Measurements from ENCODE around the gene MACROH2A1. TPM values are rescaled to one million over a fixed set of nuclear protein-coding genes. Genes with fewer than 3 reads are reported as not detected.

Gene MACROH2A1
- polyA plus RNA-seq, 2 of the 4 experiments (the other 2 are of a cell fraction), result 158 to 172 TPM

- Histone ChIP-seq H3K4me2 (no peak overlapping the region), H3K9me3 (no peaks in the 10 kb centered on the region), H3K4me1 (no peaks in the 10 kb centered on the region), H3K27ac (no peak overlapping the region), H3K4me3 (no peak overlapping the region)
- 89% methylated on average over 15 of the region's 17 CpGs for WGBS (ENCODE audit: missing lambda C conversion rate)
- ChIA-PET CTCF (interaction anchor here (0.6 to 5.4 kb wide), 6 partner anchors 7 to 138 kb away, joined by 3 to 30 read pairs (median 4); no protein-coding TSS in a partner anchor), POLR2A (no interaction called here)
- no peak for ATAC-seq
- no peak for FAIRE-seq
- DNase-seq (ENCODE audit: low read depth in 1 of 2, low spot score in 1 of 2), result no peak
- TF ChIP-seq ZFP36 (IDR thresholded peaks at IDR 0.05; ENCODE audit: borderline replicate concordance, partially characterized antibody), result no peak
- no peak for TF ChIP-seq FOXS1 (CRISPR knock-in tag; IDR thresholded peaks at IDR 0.05)
- no peak for TF ChIP-seq RFX5 (IDR thresholded peaks at IDR 0.05)
- no peak for TF ChIP-seq ZNF302 (CRISPR knock-in tag; IDR thresholded peaks at IDR 0.05)
- TF ChIP-seq HDAC2 (IDR thresholded peaks at IDR 0.05), result no peak
- TF ChIP-seq PHF8 (IDR thresholded peaks at IDR 0.05; ENCODE audit: borderline replicate concordance, low read depth), result no peak
- TF ChIP-seq MAZ (IDR thresholded peaks at IDR 0.05; ENCODE audit: borderline replicate concordance, low read depth, low read length), result no peak
- TF ChIP-seq, protein P1, sequence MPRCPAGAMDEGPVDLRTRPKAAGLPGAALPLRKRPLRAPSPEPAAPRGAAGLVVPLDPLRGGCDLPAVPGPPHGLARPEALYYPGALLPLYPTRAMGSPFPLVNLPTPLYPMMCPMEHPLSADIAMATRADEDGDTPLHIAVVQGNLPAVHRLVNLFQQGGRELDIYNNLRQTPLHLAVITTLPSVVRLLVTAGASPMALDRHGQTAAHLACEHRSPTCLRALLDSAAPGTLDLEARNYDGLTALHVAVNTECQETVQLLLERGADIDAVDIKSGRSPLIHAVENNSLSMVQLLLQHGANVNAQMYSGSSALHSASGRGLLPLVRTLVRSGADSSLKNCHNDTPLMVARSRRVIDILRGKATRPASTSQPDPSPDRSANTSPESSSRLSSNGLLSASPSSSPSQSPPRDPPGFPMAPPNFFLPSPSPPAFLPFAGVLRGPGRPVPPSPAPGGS (IDR thresholded peaks at IDR 0.05), result no peak
- TF ChIP-seq HOXB13 (CRISPR knock-in tag; IDR thresholded peaks at IDR 0.05; ENCODE audit: low read depth), result no peak
- TF ChIP-seq KDM5A (IDR thresholded peaks at IDR 0.05), result no peak
- no peak for TF ChIP-seq HES2 (IDR thresholded peaks at IDR 0.05)
- no peak for TF ChIP-seq CEBPB (IDR thresholded peaks at IDR 0.05)
- no peak for TF ChIP-seq CBX2 (IDR thresholded peaks at IDR 0.05; ENCODE audit: borderline replicate concordance, low read depth)
- TF ChIP-seq RCOR1 (IDR thresholded peaks at IDR 0.05; ENCODE audit: low read depth, low read length), result no peak
- TF ChIP-seq EP300 (IDR thresholded peaks at IDR 0.05), result no peak
- TF ChIP-seq POLR2AphosphoS2 (conservative IDR thresholded peaks at IDR 0.05; ENCODE audit: low read length), result no peak
- no peak for TF ChIP-seq MYC (IDR thresholded peaks at IDR 0.05; ENCODE audit: borderline replicate concordance, low read length)
- no peak for TF ChIP-seq HOXA7 (CRISPR knock-in tag; IDR thresholded peaks at IDR 0.05)
Observed at GRCh38 chr5:135324897-135325650, 74.0 kb downstream of the MACROH2A1 start.

GRCh38 chr5:135324160-135324559, 74.9 kb downstream of the MACROH2A1 start:
- WGBS (ENCODE audit: missing lambda C conversion rate), result 61% methylated on average over 3 of the region's 8 CpGs
- POLR2A ChIA-PET, result no interaction called here

More at GRCh38 chr5:135324160-135324559, 74.9 kb downstream of the MACROH2A1 start:
- TF ChIP-seq, protein P2, sequence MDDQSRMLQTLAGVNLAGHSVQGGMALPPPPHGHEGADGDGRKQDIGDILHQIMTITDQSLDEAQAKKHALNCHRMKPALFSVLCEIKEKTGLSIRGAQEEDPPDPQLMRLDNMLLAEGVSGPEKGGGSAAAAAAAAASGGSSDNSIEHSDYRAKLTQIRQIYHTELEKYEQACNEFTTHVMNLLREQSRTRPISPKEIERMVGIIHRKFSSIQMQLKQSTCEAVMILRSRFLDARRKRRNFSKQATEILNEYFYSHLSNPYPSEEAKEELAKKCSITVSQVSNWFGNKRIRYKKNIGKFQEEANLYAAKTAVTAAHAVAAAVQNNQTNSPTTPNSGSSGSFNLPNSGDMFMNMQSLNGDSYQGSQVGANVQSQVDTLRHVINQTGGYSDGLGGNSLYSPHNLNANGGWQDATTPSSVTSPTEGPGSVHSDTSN (IDR thresholded peaks at IDR 0.05), result no peak
- TF ChIP-seq CBX8 (IDR thresholded peaks at IDR 0.05), result no peak
- no peak for TF ChIP-seq TFCP2L1 (CRISPR knock-in tag; IDR thresholded peaks at IDR 0.05)
- no peak for TF ChIP-seq FOXS1 (CRISPR knock-in tag; IDR thresholded peaks at IDR 0.05)
- no peak for TF ChIP-seq POLR2A (IDR thresholded peaks at IDR 0.05; ENCODE audit: low read length)
- TF ChIP-seq KDM5A (IDR thresholded peaks at IDR 0.05), result no peak
- TF ChIP-seq ZNF302 (CRISPR knock-in tag; IDR thresholded peaks at IDR 0.05), result no peak
- no peak for TF ChIP-seq PHF8 (IDR thresholded peaks at IDR 0.05; ENCODE audit: borderline replicate concordance, low read depth)
- TF ChIP-seq NPAS2 (CRISPR knock-in tag; IDR thresholded peaks at IDR 0.05; ENCODE audit: borderline replicate concordance), result no peak
- TF ChIP-seq HOXB13 (CRISPR knock-in tag; IDR thresholded peaks at IDR 0.05; ENCODE audit: low read depth), result no peak
- TF ChIP-seq CBX2 (IDR thresholded peaks at IDR 0.05; ENCODE audit: borderline replicate concordance, low read depth), result no peak
- no peak for TF ChIP-seq MAFK (IDR thresholded peaks at IDR 0.05; ENCODE audit: partially characterized antibody)
- TF ChIP-seq JUNB (IDR thresholded peaks at IDR 0.05), result no peak
- TF ChIP-seq MAZ (IDR thresholded peaks at IDR 0.05; ENCODE audit: borderline replicate concordance, low read depth, low read length), result no peak
- TF ChIP-seq NR3C1 (IDR thresholded peaks at IDR 0.05), result no peak
- TF ChIP-seq, protein P3, sequence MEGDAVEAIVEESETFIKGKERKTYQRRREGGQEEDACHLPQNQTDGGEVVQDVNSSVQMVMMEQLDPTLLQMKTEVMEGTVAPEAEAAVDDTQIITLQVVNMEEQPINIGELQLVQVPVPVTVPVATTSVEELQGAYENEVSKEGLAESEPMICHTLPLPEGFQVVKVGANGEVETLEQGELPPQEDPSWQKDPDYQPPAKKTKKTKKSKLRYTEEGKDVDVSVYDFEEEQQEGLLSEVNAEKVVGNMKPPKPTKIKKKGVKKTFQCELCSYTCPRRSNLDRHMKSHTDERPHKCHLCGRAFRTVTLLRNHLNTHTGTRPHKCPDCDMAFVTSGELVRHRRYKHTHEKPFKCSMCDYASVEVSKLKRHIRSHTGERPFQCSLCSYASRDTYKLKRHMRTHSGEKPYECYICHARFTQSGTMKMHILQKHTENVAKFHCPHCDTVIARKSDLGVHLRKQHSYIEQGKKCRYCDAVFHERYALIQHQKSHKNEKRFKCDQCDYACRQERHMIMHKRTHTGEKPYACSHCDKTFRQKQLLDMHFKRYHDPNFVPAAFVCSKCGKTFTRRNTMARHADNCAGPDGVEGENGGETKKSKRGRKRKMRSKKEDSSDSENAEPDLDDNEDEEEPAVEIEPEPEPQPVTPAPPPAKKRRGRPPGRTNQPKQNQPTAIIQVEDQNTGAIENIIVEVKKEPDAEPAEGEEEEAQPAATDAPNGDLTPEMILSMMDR (IDR thresholded peaks at IDR 0.05), result no peak
- TF ChIP-seq CHD4 (IDR thresholded peaks at IDR 0.05; ENCODE audit: borderline replicate concordance), result no peak
- H3K27ac ChIP-seq, result no peak overlapping the region
- no peak overlapping the region for H3K4me2 ChIP-seq
- CTCF ChIA-PET, result interaction anchor here (1.3 to 5.4 kb wide), 4 partner anchors 8 to 133 kb away, joined by 3 to 30 read pairs (median 7); no protein-coding TSS in a partner anchor
- no peak overlapping the region for H3K4me3 ChIP-seq
- H3K4me1 ChIP-seq, result no peaks in the 10 kb centered on the region
- no peak for FAIRE-seq
- no peak for DNase-seq (ENCODE audit: low read depth in 1 of 2, low spot score in 1 of 2)
- no peaks in the 10 kb centered on the region for H3K9me3 ChIP-seq
- no peak for ATAC-seq
